H9 (cell line): ENCODE results near the gene SLC25A29. TPM values are rescaled to one million over a fixed set of nuclear protein-coding genes. Genes with fewer than 3 reads are reported as not detected.
A peak's percentile ranks its signal among the peaks of the same experiment; 100 is the strongest.

ENCODE experiments used
- DNase-seq: peaks from one replicate; pipeline ENCODE4 v3.0.0-alpha.2; 2017
- H2AFZ ChIP-seq: one replicate; pipeline ENCODE4 v1.6.1; 2013; ENCODE audit warnings: mild to moderate bottlenecking, low read length, control low read depth, moderate library complexity
- H2AK5ac ChIP-seq: 2 replicates; pipeline ENCODE4 v1.6.1; 2013; ENCODE audit warnings: low read length, control low read depth, mixed read lengths; ENCODE audit not compliant: insufficient read length
- H2BK120ac ChIP-seq: one replicate; pipeline ENCODE4 v1.6.1; 2013; ENCODE audit warnings: low read depth, mild to moderate bottlenecking, low read length, control low read depth, inconsistent platforms; ENCODE audit not compliant: poor library complexity, severe bottlenecking
- H2BK12ac ChIP-seq: 2 replicates; pipeline ENCODE4 v1.6.1; 2013; ENCODE audit warnings: low read length, control low read depth, mixed read lengths, low read depth; ENCODE audit not compliant: insufficient read length
- H2BK15ac ChIP-seq: 2 replicates; pipeline ENCODE4 v1.6.1; 2013; ENCODE audit warnings: low read depth, low read length, control low read depth
- H2BK20ac ChIP-seq: one replicate; pipeline ENCODE4 v1.6.1; 2013; ENCODE audit warnings: low read depth, mild to moderate bottlenecking, low read length, control low read depth, inconsistent platforms; ENCODE audit not compliant: poor library complexity, severe bottlenecking
- H2BK5ac ChIP-seq: 2 replicates; pipeline ENCODE4 v1.6.1; 2013; ENCODE audit warnings: low read length, control low read depth, mixed read lengths; ENCODE audit not compliant: insufficient read length
- H3K14ac ChIP-seq: 2 replicates; pipeline ENCODE4 v1.6.1; 2013; ENCODE audit warnings: low read length, control low read depth; ENCODE audit not compliant: insufficient read depth
- H3K18ac ChIP-seq: 2 replicates; pipeline ENCODE4 v1.6.1; 2013; ENCODE audit warnings: low read depth, mild to moderate bottlenecking, mixed read lengths, low read length, control low read depth; ENCODE audit not compliant: insufficient read length
- H3K23ac ChIP-seq: 2 replicates; pipeline ENCODE4 v1.6.1; 2013; ENCODE audit warnings: low read length, control low read depth, mixed read lengths, low read depth; ENCODE audit not compliant: insufficient read length
- H3K23me2 ChIP-seq: 2 replicates; pipeline ENCODE4 v1.6.1; 2013; ENCODE audit warnings: low read depth, mild to moderate bottlenecking, mixed read lengths, low read length, control low read depth; ENCODE audit not compliant: insufficient read length, poor library complexity, severe bottlenecking
- H3K27ac ChIP-seq: 2 replicates; pipeline ENCODE4 v1.5.1; 2013; ENCODE audit warnings: low read length, control low read depth, mixed read lengths, low read depth; ENCODE audit not compliant: insufficient read length
- H3K27me3 ChIP-seq: 2 replicates; pipeline ENCODE4 v1.6.1; 2013; ENCODE audit warnings: low read length, control low read depth, inconsistent platforms; ENCODE audit not compliant: insufficient read depth
- H3K4ac ChIP-seq: 2 replicates; pipeline ENCODE4 v1.6.1; 2013; ENCODE audit warnings: low read depth, mild to moderate bottlenecking, control low read depth, inconsistent platforms, low read length, moderate library complexity
- H3K4me1 ChIP-seq: 2 replicates; pipeline ENCODE4 v1.6.1; 2013; ENCODE audit warnings: low read length, control low read depth, inconsistent platforms; ENCODE audit not compliant: insufficient read depth
- H3K4me2 ChIP-seq: 2 replicates; pipeline ENCODE4 v1.6.1; 2013; ENCODE audit warnings: low read length, control low read depth, mixed read lengths; ENCODE audit not compliant: insufficient read length, insufficient read depth
- H3K56ac ChIP-seq: 2 replicates; pipeline ENCODE4 v1.6.1; 2013; ENCODE audit warnings: low read depth, mild to moderate bottlenecking, mixed read lengths, low read length, control low read depth; ENCODE audit not compliant: insufficient read length
- H3K79me1 ChIP-seq: 2 replicates; pipeline ENCODE4 v1.6.1; 2013; ENCODE audit warnings: low read depth, mild to moderate bottlenecking, moderate library complexity, low read length, control low read depth, inconsistent platforms; ENCODE audit not compliant: insufficient read depth, poor library complexity, severe bottlenecking
- H3K79me2 ChIP-seq: 2 replicates; pipeline ENCODE4 v1.6.1; 2013; ENCODE audit warnings: low read length, control low read depth, inconsistent platforms; ENCODE audit not compliant: insufficient read depth
- H3K9ac ChIP-seq: 2 replicates; pipeline ENCODE4 v1.6.1; 2013; ENCODE audit warnings: low read length, control low read depth, mixed read lengths; ENCODE audit not compliant: insufficient read length; ENCODE audit errors: extremely low read depth
- H3K9me3 ChIP-seq: one replicate; pipeline ENCODE4 v1.6.1; 2013; ENCODE audit warnings: low read depth, low read length, inconsistent platforms; ENCODE audit not compliant: control insufficient read depth
- H3T11ph ChIP-seq: one replicate; pipeline ENCODE4 v1.6.1; 2013; ENCODE audit warnings: mild to moderate bottlenecking, low read length, control low read depth, inconsistent platforms
- H4K20me1 ChIP-seq: one replicate; pipeline ENCODE4 v1.6.1; 2013; ENCODE audit not compliant: control insufficient read depth, insufficient read length, insufficient read depth
- H4K5ac ChIP-seq: 2 replicates; pipeline ENCODE4 v1.6.1; 2013; ENCODE audit warnings: low read depth, mild to moderate bottlenecking, mixed read lengths, low read length, control low read depth; ENCODE audit not compliant: insufficient read length
- H4K8ac ChIP-seq: replicated peaks from 2 replicates; pipeline ENCODE4 v1.6.1; 2013; ENCODE audit warnings: low read length, control low read depth, mixed read lengths, low read depth; ENCODE audit not compliant: insufficient read length
- H4K91ac ChIP-seq: 2 replicates; pipeline ENCODE4 v1.6.1; 2013; ENCODE audit warnings: low read depth, mild to moderate bottlenecking, moderate library complexity, mixed read lengths, low read length, control low read depth; ENCODE audit not compliant: insufficient read length
- H3K27ac Mint-ChIP-seq, 3 experiments: 2 replicates in 2 of 3; 3 replicates in 1 of 3; pipeline ENCODE4 v1.8.0; 2020 to 2021; ENCODE audit warnings: mixed read lengths in 3 of 3, mild to moderate bottlenecking in 1 of 3, moderate library complexity in 1 of 3
- H3K27me3 Mint-ChIP-seq: 2 replicates; pipeline ENCODE4 v1.8.0; 2021; ENCODE audit warnings: low read depth, mild to moderate bottlenecking, moderate library complexity, mixed read lengths
- H3K36me3 Mint-ChIP-seq, 3 experiments: 2 replicates in 2 of 3; 3 replicates in 1 of 3; pipeline ENCODE4 v1.8.0; 2020 to 2021; ENCODE audit warnings: low read depth in 3 of 3, mixed read lengths in 3 of 3; ENCODE audit not compliant: insufficient read depth in 1 of 3
- H3K4me1 Mint-ChIP-seq, 2 experiments: 2 replicates each; pipeline ENCODE4 v1.8.0; 2020; ENCODE audit warnings: mixed read lengths in 2 of 2
- H3K4me3 Mint-ChIP-seq, 2 experiments: 2 replicates in 1 of 2; 3 replicates in 1 of 2; pipeline ENCODE4 v1.8.0; 2020 to 2021; ENCODE audit warnings: mild to moderate bottlenecking in 2 of 2, mixed read lengths in 2 of 2, moderate library complexity in 1 of 2
- H3K9me3 Mint-ChIP-seq, 2 experiments: 2 replicates in 1 of 2; 3 replicates in 1 of 2; pipeline ENCODE4 v1.8.0; 2020; ENCODE audit warnings: mild to moderate bottlenecking in 2 of 2, mixed read lengths in 2 of 2, moderate library complexity in 1 of 2
- CTCF ChIP-seq: fragments of 200-600 bp; sonication (generic); conservative IDR thresholded peaks from 3 replicates; pipeline ENCODE4 v1.8.0; 2021; ENCODE audit warnings: antibody characterized with exemption, mild to moderate bottlenecking
- WGBS: extraction: QIAGEN DNeasy Blood & Tissue Kit; methylation state at CpG from one replicate; pipeline ENCODE4 v1.1.7; 2013; ENCODE audit warnings: missing lambda C conversion rate, low lambda C conversion rate, mixed read lengths; ENCODE audit not compliant: insufficient read length; ENCODE audit errors: extremely low coverage; 5-methylcytosine and 5-hydroxymethylcytosine counted together
- total RNA-seq: library from RNA; stranded (reverse); gene quantifications from 2 replicates; pipeline ENCODE4 v1.2.1, GENCODE V29; 2021

Gene SLC25A29
- total RNA-seq, 1 experiment from 2014 or later = 175 TPM

DNA sequence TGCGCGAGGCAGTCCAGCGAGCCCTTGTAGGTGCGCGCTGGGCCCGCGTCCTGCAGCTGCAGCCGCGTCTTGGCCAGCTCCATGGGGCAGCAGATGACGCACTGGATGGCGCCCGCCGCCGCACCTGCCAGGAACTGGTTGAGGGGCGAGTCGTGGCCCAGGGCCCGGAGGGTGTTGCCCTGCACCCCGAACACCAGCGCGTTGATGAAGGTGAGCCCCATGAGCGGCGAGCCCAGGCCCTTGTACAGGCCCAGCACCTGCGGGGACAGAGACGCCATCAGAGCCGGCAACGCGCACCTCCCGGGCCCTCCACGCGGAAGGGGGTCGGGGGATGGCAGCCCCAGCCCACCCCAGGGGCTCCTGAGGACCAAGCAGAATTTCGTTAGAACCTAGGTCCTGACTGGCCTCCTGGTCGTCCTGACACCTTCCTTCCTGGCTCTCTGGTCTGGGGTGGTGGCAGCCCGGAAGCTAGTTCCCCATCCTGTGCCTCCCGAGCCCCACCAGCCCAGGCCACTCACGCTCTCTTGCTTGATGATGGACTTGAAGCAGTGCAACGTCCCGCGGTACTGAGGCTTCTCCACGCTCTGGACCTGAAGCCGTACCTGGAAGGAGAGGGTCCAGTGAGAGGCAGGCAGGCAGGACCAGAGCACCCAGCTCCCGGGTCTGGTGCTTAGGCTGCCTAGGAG, 13.3 kb downstream of the SLC25A29 start:
- no peaks in the 10 kb centered on the region for H3K9me3 Mint-ChIP-seq
- Histone ChIP-seq H3K27me3 (no peaks in the 10 kb centered on the region), H3K4me2 (no peak overlapping the region), H4K91ac (no peak overlapping the region), H3K56ac (no peak overlapping the region), H2AK5ac (no peak overlapping the region), H3K18ac (no peak overlapping the region), H3K9ac (no peak overlapping the region), H3K23ac (no peak overlapping the region), H3K14ac (no peak overlapping the region), H3K9me3 (no peaks in the 10 kb centered on the region), H3K79me1 (no peaks in the 10 kb centered on the region), H2BK15ac (no peak overlapping the region), H4K20me1 (no peaks in the 10 kb centered on the region), H3K4me1 (no peaks in the 10 kb centered on the region), H2BK120ac (no peak overlapping the region), H3T11ph (no peak overlapping the region), H3K79me2 (no peaks in the 10 kb centered on the region), H3K23me2 (no peaks in the 10 kb centered on the region), H2BK12ac (no peak overlapping the region), H3K27ac (no peak overlapping the region), H4K5ac (no peak overlapping the region), H3K4ac (no peak overlapping the region), H2BK5ac (no peak overlapping the region), H2BK20ac (no peak overlapping the region), H4K8ac (no peak overlapping the region), H2AFZ (no peak overlapping the region)
- H3K4me1 Mint-ChIP-seq = peaks cover 9 to 17% of the 10 kb centered on the region in 2 experiments
- no CpG with 5 or more reads among the region's 42 CpGs for WGBS
- H3K4me3 Mint-ChIP-seq = no peak overlapping the region
- no peaks in the 10 kb centered on the region for H3K27me3 Mint-ChIP-seq
- peaks cover 11 to 64% (median 63%) of the 10 kb centered on the region in 3 experiments; a peak in 6 of 7 replicates for H3K36me3 Mint-ChIP-seq
- TF ChIP-seq CTCF = no peak
- no peak for DNase-seq
- peak overlapping the region in 1 of 3 experiments; percentile 84; a peak in 2 of 7 replicates for H3K27ac Mint-ChIP-seq
